Measurements from ENCODE around the gene SRPK2.

- no peak for TF ChIP-seq CTCF (conservative IDR thresholded peaks at IDR 0.05; ENCODE audit: low read length)
- no peak for TF ChIP-seq EZH2phosphoT487 (IDR thresholded peaks at IDR 0.05; ENCODE audit: borderline replicate concordance)
Observed at GRCh38 chr7:105224884-105225651, 163.7 kb downstream of the SRPK2 start.

Data from Loucy (cell line).